ENCODE measurements around the gene C1orf21.

C1orf21 gene

DNA sequence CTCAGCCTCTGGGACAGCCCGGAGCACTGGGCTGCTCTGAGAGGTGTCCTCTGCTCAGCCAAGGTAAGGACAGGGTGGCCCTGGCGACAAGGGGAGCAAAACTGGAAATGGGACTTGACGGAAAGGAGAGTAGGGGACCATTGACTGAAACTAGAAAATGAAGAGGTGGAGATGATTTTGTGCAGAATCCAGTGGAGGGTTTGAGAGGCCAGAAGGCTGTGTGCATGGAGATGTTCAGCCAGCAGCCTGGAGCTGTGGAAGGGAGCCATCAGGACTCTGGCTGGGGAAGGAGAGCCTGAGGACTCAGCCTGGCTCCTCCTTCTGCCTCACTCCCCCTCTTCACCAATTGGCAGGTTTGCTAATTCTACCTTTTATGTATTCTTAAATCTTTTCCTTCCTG lies 253.7 kb downstream of the C1orf21 start:
- Mint-ChIP-seq H3K27me3 (ENCODE audit: low read depth) (peaks cover 4% of the 10 kb centered on the region), H3K4me1 (ENCODE audit: low read depth) (no peaks in the 10 kb centered on the region), H3K4me3 (no peak overlapping the region), H3K27ac (no peak overlapping the region), H3K9me3 (no peaks in the 10 kb centered on the region), H3K36me3 (ENCODE audit: low read depth) (no peaks in the 10 kb centered on the region)
- DNase-seq (ENCODE audit: low spot score) = no peak

- Mint-ChIP-seq H3K4me1 (ENCODE audit: low read depth) (no peaks in the 10 kb centered on the region), H3K27ac (no peak overlapping the region), H3K4me3 (no peak overlapping the region), H3K27me3 (ENCODE audit: low read depth) (peaks cover 4% of the 10 kb centered on the region), H3K36me3 (ENCODE audit: low read depth) (no peaks in the 10 kb centered on the region), H3K9me3 (no peaks in the 10 kb centered on the region)
- DNase-seq (ENCODE audit: low spot score) = no peak
Measured at GRCh38 chr1:184641894-184642293, 255.1 kb downstream of the C1orf21 start.

DNA sequence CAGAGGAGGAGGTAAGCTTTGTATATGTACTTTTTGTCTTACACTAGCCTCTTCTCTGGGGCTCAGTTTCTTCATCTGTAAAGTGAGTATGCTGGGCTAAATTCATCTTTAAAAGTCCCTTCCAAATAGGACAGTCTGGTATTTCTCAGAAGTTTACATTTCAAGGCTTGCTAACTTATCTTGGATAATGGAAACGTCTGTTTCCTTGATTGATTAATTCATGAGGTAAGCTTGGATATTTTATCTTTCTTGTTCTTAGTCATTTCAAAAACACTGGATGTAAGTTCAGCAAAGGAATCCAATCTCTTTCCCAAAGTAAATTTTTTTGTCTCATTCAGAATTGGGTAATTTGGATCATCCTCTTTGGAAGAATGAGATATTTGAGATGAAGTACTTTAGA lies 256.8 kb downstream of the C1orf21 start:
- no peaks in the 10 kb centered on the region for H3K4me1 Mint-ChIP-seq (ENCODE audit: low read depth)
- peaks cover 4% of the 10 kb centered on the region for H3K27me3 Mint-ChIP-seq (ENCODE audit: low read depth)
- no peak for DNase-seq (ENCODE audit: low spot score)
- H3K9me3 Mint-ChIP-seq = no peaks in the 10 kb centered on the region
- no peak overlapping the region for H3K4me3 Mint-ChIP-seq
- no peak overlapping the region for H3K27ac Mint-ChIP-seq
- H3K36me3 Mint-ChIP-seq (ENCODE audit: low read depth) = no peaks in the 10 kb centered on the region

- no peaks in the 10 kb centered on the region for H3K36me3 Mint-ChIP-seq (ENCODE audit: low read depth)
- H3K4me1 Mint-ChIP-seq (ENCODE audit: low read depth) = no peaks in the 10 kb centered on the region
- H3K4me3 Mint-ChIP-seq = no peak overlapping the region
- H3K27ac Mint-ChIP-seq = no peak overlapping the region
- no peaks in the 10 kb centered on the region for H3K9me3 Mint-ChIP-seq
- DNase-seq (ENCODE audit: low spot score) = no peak
- H3K27me3 Mint-ChIP-seq (ENCODE audit: low read depth) = peaks cover 4% of the 10 kb centered on the region
Measured at GRCh38 chr1:184644771-184645170, 257.9 kb downstream of the C1orf21 start.

DNA sequence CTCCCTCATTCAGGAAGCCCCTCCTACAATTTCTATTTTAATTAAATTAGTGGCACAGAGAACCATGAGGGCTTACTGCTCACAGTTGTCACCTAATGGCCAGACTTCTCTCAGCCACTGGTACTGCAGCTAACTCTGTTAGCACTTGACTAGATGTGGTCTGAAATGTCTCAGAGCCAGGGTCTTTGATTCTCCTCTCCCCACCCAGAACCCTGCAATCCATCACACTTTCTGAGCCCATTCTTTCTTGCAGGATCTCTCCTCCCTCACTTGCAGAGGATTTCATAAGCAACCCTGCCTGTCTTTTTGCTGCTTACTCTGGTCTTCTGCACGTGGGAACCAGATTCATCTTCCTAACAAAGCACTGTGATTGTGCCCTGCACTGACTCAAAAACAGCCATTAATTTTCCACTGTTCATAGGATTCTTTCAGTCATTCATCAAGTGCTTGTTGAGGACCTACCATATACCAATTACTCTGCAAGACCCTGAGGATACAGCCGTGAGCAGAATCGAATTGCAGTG lies 259.4 kb downstream of the C1orf21 start:
- H3K4me3 Mint-ChIP-seq = no peak overlapping the region
- H3K27ac Mint-ChIP-seq = no peak overlapping the region
- H3K9me3 Mint-ChIP-seq = no peaks in the 10 kb centered on the region
- no peaks in the 10 kb centered on the region for H3K4me1 Mint-ChIP-seq (ENCODE audit: low read depth)
- DNase-seq (ENCODE audit: low spot score) = no peak
- H3K36me3 Mint-ChIP-seq (ENCODE audit: low read depth) = no peaks in the 10 kb centered on the region
- peaks cover 4% of the 10 kb centered on the region for H3K27me3 Mint-ChIP-seq (ENCODE audit: low read depth)

GRCh38 chr1:184646824-184647223 lies 260.0 kb downstream of the C1orf21 start:
- Mint-ChIP-seq H3K27ac (no peak overlapping the region), H3K9me3 (peaks cover 5% of the 10 kb centered on the region), H3K4me1 (ENCODE audit: low read depth) (no peaks in the 10 kb centered on the region), H3K27me3 (ENCODE audit: low read depth) (peaks cover 4% of the 10 kb centered on the region), H3K4me3 (no peak overlapping the region), H3K36me3 (ENCODE audit: low read depth) (no peaks in the 10 kb centered on the region)
- no peak for DNase-seq (ENCODE audit: low spot score)

- no peak for DNase-seq (ENCODE audit: low spot score)
- H3K4me3 Mint-ChIP-seq = no peak overlapping the region
- no peaks in the 10 kb centered on the region for H3K36me3 Mint-ChIP-seq (ENCODE audit: low read depth)
- H3K9me3 Mint-ChIP-seq = peaks cover 5% of the 10 kb centered on the region
- H3K27ac Mint-ChIP-seq = no peak overlapping the region
- peaks cover 2% of the 10 kb centered on the region for H3K27me3 Mint-ChIP-seq (ENCODE audit: low read depth)
- H3K4me1 Mint-ChIP-seq (ENCODE audit: low read depth) = no peaks in the 10 kb centered on the region
Measured at GRCh38 chr1:184647471-184647870, 260.6 kb downstream of the C1orf21 start.

DNA sequence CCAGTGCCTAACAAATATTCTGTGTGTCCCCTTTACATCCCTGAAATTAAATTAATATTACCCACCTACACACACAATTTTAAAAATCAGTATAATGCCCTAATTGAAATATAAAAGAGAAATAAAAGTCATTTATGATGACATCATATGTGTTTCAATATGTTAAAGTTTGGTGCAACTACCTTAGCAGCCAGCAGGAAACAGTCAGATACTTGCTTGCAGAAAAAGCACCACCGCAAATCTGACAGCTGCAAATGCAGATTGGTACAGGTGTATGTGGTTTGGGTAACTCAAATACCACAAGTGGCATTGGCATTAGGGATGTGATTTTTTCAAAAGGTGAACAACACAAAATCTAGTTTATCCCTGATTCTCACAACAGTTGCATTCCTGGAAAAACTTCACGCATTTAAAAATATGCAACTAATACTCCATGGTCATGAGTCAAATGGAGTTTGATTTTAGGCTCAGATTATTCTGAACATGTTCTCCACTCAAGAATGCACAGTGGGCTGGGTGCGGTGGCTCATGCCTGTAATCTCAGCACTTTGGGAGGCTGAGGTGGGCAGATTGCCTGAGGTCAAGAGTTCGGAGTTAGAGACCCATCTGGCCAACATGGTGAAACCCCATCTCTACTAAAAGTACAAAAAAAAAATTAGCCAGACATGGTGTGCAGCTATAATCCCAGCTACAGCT lies 261.5 kb downstream of the C1orf21 start:
- DNase-seq (ENCODE audit: low spot score) = no peak
- Mint-ChIP-seq H3K36me3 (ENCODE audit: low read depth) (no peaks in the 10 kb centered on the region), H3K27me3 (ENCODE audit: low read depth) (peaks cover 2% of the 10 kb centered on the region), H3K4me1 (ENCODE audit: low read depth) (no peaks in the 10 kb centered on the region), H3K27ac (no peak overlapping the region), H3K9me3 (peaks cover 5% of the 10 kb centered on the region), H3K4me3 (no peak overlapping the region)

DNA sequence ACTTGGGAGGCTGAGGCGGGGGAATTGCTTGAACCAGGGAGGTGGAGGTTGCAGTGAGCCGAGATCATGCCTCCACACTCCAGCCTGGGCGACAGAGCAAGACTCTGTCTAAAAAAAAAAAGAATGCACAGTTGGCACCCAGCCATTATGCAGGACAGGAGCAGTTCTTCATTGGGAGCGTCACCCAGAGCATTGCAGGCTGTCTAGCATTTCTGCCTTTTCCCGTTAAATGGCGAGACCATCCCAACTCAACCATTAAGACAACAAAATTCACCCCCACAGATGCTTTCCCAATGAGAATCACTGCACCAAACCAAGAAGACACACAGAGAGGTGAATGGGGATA lies 262.0 kb downstream of the C1orf21 start:
- Mint-ChIP-seq H3K27ac (no peak overlapping the region), H3K36me3 (ENCODE audit: low read depth) (no peaks in the 10 kb centered on the region), H3K27me3 (ENCODE audit: low read depth) (peaks cover 2% of the 10 kb centered on the region), H3K4me1 (ENCODE audit: low read depth) (no peaks in the 10 kb centered on the region), H3K9me3 (peaks cover 5% of the 10 kb centered on the region), H3K4me3 (no peak overlapping the region)
- DNase-seq (ENCODE audit: low spot score) = no peak

DNA sequence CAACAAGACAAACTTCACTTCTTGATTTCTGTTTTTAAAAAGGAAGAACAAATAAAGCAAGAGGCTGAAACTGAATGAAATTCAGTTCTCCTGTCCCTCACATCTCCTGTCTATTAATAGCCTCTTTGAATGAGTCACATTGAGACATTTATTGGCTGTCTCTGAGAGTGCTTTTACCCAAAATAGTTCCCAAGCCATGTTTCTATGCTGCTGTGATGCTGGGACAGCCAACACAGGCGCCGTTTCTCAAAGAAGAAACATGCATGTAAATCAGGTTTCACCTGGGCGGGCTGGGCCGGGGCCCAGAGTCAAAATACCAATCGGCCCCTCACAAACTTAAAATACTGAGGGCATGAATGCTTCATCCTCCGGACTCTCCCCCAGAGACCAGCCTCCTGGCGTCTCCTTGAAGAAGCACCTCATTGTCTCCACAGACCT lies 262.6 kb downstream of the C1orf21 start:
- no peak overlapping the region for H3K27ac Mint-ChIP-seq
- H3K4me1 Mint-ChIP-seq (ENCODE audit: low read depth) = no peaks in the 10 kb centered on the region
- H3K4me3 Mint-ChIP-seq = no peak overlapping the region
- DNase-seq (ENCODE audit: low spot score) = no peak
- H3K9me3 Mint-ChIP-seq = peaks cover 5% of the 10 kb centered on the region
- no peaks in the 10 kb centered on the region for H3K36me3 Mint-ChIP-seq (ENCODE audit: low read depth)
- H3K27me3 Mint-ChIP-seq (ENCODE audit: low read depth) = peaks cover 2% of the 10 kb centered on the region

DNA sequence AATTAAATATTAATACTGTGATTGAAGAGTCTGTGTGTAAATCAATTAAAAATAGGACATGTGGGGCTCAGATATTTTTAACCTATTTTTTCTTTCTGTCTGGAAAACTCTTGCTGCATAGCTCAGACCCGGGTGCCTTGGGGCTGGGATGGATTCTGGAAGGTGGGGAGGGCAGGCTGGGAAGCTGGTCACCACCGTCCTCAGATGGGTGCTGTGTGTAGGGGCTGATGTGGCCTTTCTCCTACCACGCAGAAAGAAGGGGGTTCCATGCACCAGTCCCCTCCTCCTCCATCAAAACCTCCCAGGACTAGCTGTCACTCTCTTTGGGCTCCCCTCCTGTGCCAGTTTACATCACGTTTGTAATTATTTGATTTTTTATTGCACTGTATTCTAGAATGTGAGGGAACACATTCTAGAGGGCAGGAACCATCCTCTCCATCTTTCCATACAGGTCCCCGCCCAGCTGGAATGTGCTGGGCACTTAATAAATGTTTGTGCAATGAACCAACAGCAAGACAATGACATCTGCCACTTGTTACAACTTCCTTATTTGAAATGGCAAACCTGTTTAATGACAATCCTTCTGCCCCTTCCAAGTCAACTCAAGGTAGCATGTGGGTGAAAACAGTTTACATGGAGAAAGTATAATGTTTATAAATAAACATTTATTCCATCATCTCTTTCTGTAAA lies 263.5 kb downstream of the C1orf21 start:
- Mint-ChIP-seq H3K4me1 (ENCODE audit: low read depth) (no peaks in the 10 kb centered on the region), H3K27ac (no peak overlapping the region), H3K27me3 (ENCODE audit: low read depth) (peaks cover 2% of the 10 kb centered on the region), H3K4me3 (no peak overlapping the region), H3K9me3 (peaks cover 5% of the 10 kb centered on the region), H3K36me3 (ENCODE audit: low read depth) (no peaks in the 10 kb centered on the region)
- no peak for DNase-seq (ENCODE audit: low spot score)

DNA sequence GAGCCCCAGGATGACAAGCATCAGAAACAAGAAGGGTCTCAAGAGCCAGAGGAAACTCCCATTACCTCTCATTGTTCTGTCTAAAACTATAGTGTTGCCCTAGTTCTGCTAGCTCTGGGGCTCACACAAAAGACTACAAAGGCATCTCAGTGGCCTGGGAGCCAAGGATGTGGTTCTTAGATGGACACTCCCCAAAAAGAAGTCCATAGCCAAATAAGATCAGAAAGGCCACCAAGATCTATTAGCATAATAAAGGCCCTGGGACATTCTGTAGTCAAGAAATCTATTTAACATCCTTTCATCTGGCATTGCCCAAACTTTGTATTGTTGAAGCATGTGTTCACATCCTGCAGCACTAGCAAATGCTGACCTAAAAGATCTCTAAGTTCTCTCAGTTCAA lies 268.4 kb downstream of the C1orf21 start:
- Mint-ChIP-seq H3K9me3 (peaks cover 5% of the 10 kb centered on the region), H3K27me3 (ENCODE audit: low read depth) (peaks cover 4% of the 10 kb centered on the region), H3K27ac (no peak overlapping the region), H3K36me3 (ENCODE audit: low read depth) (no peaks in the 10 kb centered on the region), H3K4me3 (no peak overlapping the region), H3K4me1 (ENCODE audit: low read depth) (no peaks in the 10 kb centered on the region)
- DNase-seq (ENCODE audit: low spot score) = no peak

- H3K27me3 Mint-ChIP-seq (ENCODE audit: low read depth) = peaks cover 3% of the 10 kb centered on the region
- DNase-seq (ENCODE audit: low spot score) = no peak
- peaks cover 5% of the 10 kb centered on the region for H3K9me3 Mint-ChIP-seq
- H3K4me1 Mint-ChIP-seq (ENCODE audit: low read depth) = no peaks in the 10 kb centered on the region
- no peaks in the 10 kb centered on the region for H3K36me3 Mint-ChIP-seq (ENCODE audit: low read depth)
- no peak overlapping the region for H3K4me3 Mint-ChIP-seq
- H3K27ac Mint-ChIP-seq = no peak overlapping the region
Measured at GRCh38 chr1:184656221-184656620, 269.4 kb downstream of the C1orf21 start.

DNA sequence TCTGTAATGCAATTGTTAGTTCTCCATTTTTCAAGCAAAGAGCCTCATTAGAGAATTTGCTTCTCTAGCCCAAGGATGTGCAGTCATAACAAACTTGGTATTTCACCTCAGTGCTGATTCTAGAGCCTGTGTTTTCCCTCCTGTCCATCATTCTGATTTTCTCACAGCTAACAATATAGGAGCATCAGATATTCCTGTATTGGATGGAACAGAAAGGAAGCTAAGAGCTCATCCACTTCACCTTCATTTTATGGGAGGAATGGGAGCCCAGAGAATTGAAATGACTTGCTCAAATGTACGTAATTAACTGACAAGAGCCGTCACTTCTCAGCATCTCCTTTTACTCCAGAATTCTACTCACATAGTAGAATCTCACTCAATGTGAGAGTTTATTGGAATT lies 271.2 kb downstream of the C1orf21 start:
- Mint-ChIP-seq H3K4me3 (no peak overlapping the region), H3K9me3 (no peaks in the 10 kb centered on the region), H3K36me3 (ENCODE audit: low read depth) (no peaks in the 10 kb centered on the region), H3K4me1 (ENCODE audit: low read depth) (peaks cover 2% of the 10 kb centered on the region), H3K27me3 (ENCODE audit: low read depth) (peaks cover 7% of the 10 kb centered on the region), H3K27ac (no peak overlapping the region)
- DNase-seq (ENCODE audit: low spot score) = no peak

Measured in T-helper 2 cell treated with Interferon-gamma antibody and Interleukin-4, amounts not matched to agents 5 μg/mL and 100 μg/mL, for 36 hours (primary cell).